HG03025 (cell line): ENCODE measurements around the gene RHOXF1.
"Not testable (repeated sequence)": the region's sequence is repeated elsewhere in the genome, so short reads cannot be mapped to it uniquely, and the experiment has no call there.

ENCODE experiments used
- ATAC-seq: cut with Tn5 transposase; IDR thresholded peaks from one replicate; pipeline ENCODE4 v1.9.1; 2021; ENCODE audit warnings: mild to moderate bottlenecking, moderate library complexity; ENCODE audit not compliant: unreplicated experiment, low FRiP score

The RHOXF1 gene

DNA sequence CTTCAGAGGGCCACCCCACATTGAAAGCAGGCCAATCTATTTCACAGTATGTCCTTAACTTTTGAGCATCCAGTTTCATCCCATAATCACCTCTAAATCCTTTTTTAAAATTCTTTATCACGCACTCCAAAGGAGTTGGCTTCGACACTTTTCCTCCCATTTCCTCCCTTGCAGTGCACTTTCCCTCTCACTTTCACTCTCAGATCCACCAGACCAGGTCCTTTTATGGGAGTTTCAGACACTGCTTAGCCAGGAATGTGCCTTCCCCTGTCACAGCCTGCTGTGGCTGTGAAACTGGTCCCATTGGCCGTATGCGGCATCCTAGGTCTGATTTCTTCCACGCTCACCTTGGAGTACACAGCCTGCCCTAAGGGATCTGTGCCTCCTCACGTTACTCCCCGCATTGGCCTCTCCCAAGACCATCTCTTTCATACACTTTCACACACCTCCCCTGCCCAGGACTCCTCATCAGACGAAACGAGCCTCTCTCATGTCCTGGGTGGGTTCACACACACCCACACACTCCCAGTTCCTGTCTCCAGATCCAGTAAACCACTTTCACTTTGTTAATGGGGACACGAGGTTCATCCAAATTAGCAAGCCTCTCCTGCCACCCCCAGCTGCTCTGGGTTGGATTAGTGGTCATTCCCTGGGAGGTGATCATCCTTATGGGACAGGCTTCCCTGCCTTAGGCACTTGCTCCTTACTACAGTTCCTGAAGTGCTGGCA lies 28.3 kb downstream of the RHOXF1 start:
- no peak for ATAC-seq

- not testable (repeated sequence) for ATAC-seq
Observed at GRCh38 chrX:120085553-120086185, 30.0 kb downstream of the RHOXF1 start.

DNA sequence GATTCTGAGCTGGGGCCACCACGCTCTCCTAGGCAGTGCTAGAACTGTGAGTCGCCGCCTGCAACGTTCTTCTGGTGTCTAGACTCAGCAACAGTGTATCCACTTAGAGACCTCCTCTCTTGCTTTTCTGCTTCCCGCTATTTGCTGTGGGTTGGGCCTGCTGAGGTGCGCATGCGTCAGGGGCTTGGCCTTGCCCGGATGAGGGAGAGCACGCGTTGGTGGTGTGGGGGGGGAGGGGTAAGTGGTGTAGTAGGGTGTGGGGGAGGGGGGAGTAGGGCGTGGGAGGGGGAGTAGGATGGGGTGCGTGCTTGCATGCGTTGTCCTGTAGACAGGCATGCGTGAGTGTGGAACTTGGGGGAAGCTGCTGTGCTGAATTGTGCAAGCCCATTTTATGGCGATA lies 38.1 kb downstream of the RHOXF1 start, which contains the start of gene RHOXF2B:
Gene RHOXF2B (minus strand): TSS at position 101 of the 400 bp plus-strand sequence. CDS start 138 bp downstream, outside the sequence.
- not testable (repeated sequence) for ATAC-seq

- ATAC-seq, result not testable (repeated sequence)
Observed at GRCh38 chrX:120066169-120066568, 49.5 kb downstream of the RHOXF1 start.
